WTC11 (cell line): ENCODE measurements around the gene UGT1A8. TPM values are rescaled to one million over a fixed set of nuclear protein-coding genes. Genes with fewer than 3 reads are reported as not detected.

Experiments
- ATAC-seq: fragments of 200-7000 bp; cut with Tn5 transposase; 2 replicates; pipeline ENCODE4 v1.10.0; 2021; ENCODE audit warnings: mild to moderate bottlenecking, moderate library complexity
- CTCF ChIA-PET: fragments of 300-600 bp; sonication (Branson Sonifier 250); formaldehyde crosslinking; loops from one replicate; lab custom pipeline; 2021; ENCODE audit warnings: antibody characterized with exemption; lab: Charles Lee
- POLR2A ChIA-PET: fragments of 350-600 bp; sonication (Branson Sonifier 250); formaldehyde crosslinking; loops from one replicate; lab custom pipeline; 2021; ENCODE audit warnings: antibody characterized with exemption; lab: Charles Lee
- DNase-seq: peaks from one replicate; pipeline ENCODE4 v3.0.0; 2021; ENCODE audit warnings: low spot score
- H3K27ac Mint-ChIP-seq: 2 replicates; pipeline ENCODE4 v1.8.0; 2021; ENCODE audit warnings: mixed read lengths
- H3K27me3 Mint-ChIP-seq: 2 replicates; pipeline ENCODE4 v1.8.0; 2021; ENCODE audit warnings: low read depth, mild to moderate bottlenecking, moderate library complexity, mixed read lengths
- H3K36me3 Mint-ChIP-seq: 2 replicates; pipeline ENCODE4 v1.8.0; 2021; ENCODE audit warnings: mixed read lengths
- H3K4me1 Mint-ChIP-seq: 2 replicates; pipeline ENCODE4 v1.8.0; 2022; ENCODE audit warnings: mixed read lengths
- H3K4me3 Mint-ChIP-seq: 2 replicates; pipeline ENCODE4 v1.8.0; 2021; ENCODE audit warnings: mild to moderate bottlenecking, moderate library complexity, mixed read lengths
- H3K9me3 Mint-ChIP-seq: 2 replicates; pipeline ENCODE4 v1.8.0; 2021; ENCODE audit warnings: mixed read lengths
- ATF1 ChIP-seq: sonication (generic); formaldehyde crosslinking; IDR thresholded peaks from 2 replicates; pipeline ENCODE4 v1.8.1; 2023; ENCODE audit warnings: mild to moderate bottlenecking, moderate library complexity, missing genetic modification reagents
- ELF4 ChIP-seq: sonication (generic); formaldehyde crosslinking; IDR thresholded peaks from 2 replicates; pipeline ENCODE4 v1.8.1; 2022; ENCODE audit warnings: low read depth, mild to moderate bottlenecking, moderate library complexity, missing genetic modification reagents
- EMX1 ChIP-seq: fragments of 250-450 bp; sonication (Bioruptor Pico); IDR thresholded peaks from 2 replicates; pipeline ENCODE4 v1.8.0; 2021; ENCODE audit warnings: mild to moderate bottlenecking
- ESRRA ChIP-seq: sonication (generic); formaldehyde crosslinking; IDR thresholded peaks from 2 replicates; pipeline ENCODE4 v1.8.1; 2022; ENCODE audit warnings: mild to moderate bottlenecking, missing genetic modification reagents, borderline replicate concordance
- FOXP1 ChIP-seq: sonication (generic); formaldehyde crosslinking; IDR thresholded peaks from 2 replicates; pipeline ENCODE4 v1.8.0; 2022; ENCODE audit warnings: missing genetic modification reagents, mild to moderate bottlenecking, moderate library complexity, borderline replicate concordance
- GRHL2 ChIP-seq: fragments of 250-450 bp; sonication (Bioruptor Pico); IDR thresholded peaks from 2 replicates; pipeline ENCODE4 v1.8.0; 2022; ENCODE audit warnings: mild to moderate bottlenecking, moderate library complexity; ENCODE audit not compliant: insufficient replicate concordance, severe bottlenecking
- HMGA2 ChIP-seq: fragments of 250-450 bp; sonication (Bioruptor Pico); IDR thresholded peaks from 2 replicates; pipeline ENCODE4 v1.4.0; 2021; ENCODE audit warnings: mild to moderate bottlenecking, moderate library complexity
- MXD4 ChIP-seq: fragments of 250-450 bp; sonication (Bioruptor Pico); IDR thresholded peaks from 2 replicates; pipeline ENCODE4 v1.8.0; 2021; ENCODE audit warnings: mild to moderate bottlenecking, moderate library complexity, borderline replicate concordance
- NR1H2 ChIP-seq: sonication (generic); formaldehyde crosslinking; IDR thresholded peaks from 2 replicates; pipeline ENCODE4 v1.9.0; 2021; ENCODE audit warnings: mild to moderate bottlenecking, moderate library complexity, missing genetic modification reagents
- OVOL2 ChIP-seq: fragments of 250-450 bp; sonication (Bioruptor Pico); IDR thresholded peaks from 2 replicates; pipeline ENCODE4 v1.9.0; 2021; ENCODE audit warnings: mild to moderate bottlenecking, borderline replicate concordance
- RORB ChIP-seq: fragments of 250-450 bp; sonication (Bioruptor Pico); IDR thresholded peaks from 2 replicates; pipeline ENCODE4 v1.9.0; 2021; ENCODE audit warnings: mild to moderate bottlenecking
- TCF7 ChIP-seq: sonication (generic); formaldehyde crosslinking; IDR thresholded peaks from 2 replicates; pipeline ENCODE4 v1.8.0; 2022; ENCODE audit warnings: mild to moderate bottlenecking, low read depth, missing genetic modification reagents, moderate library complexity
- TP53 ChIP-seq: sonication (generic); formaldehyde crosslinking; IDR thresholded peaks from 2 replicates; pipeline ENCODE4 v1.8.1; 2023; ENCODE audit warnings: mild to moderate bottlenecking, missing genetic modification reagents
- ZNF263 ChIP-seq: sonication (generic); formaldehyde crosslinking; IDR thresholded peaks from 2 replicates; pipeline ENCODE4 v1.8.1; 2022; ENCODE audit warnings: low read depth, mild to moderate bottlenecking, moderate library complexity, missing genetic modification reagents
- total RNA-seq: library from RNA; stranded (reverse); gene quantifications from 3 replicates; pipeline ENCODE4 v1.2.3, GENCODE V29; 2021
- TF ChIP-seq, protein P1 (sequence below): sonication (generic); formaldehyde crosslinking; IDR thresholded peaks from 2 replicates; pipeline ENCODE4 v1.8.1; 2022; ENCODE audit warnings: low read depth, missing genetic modification reagents, borderline replicate concordance
- TF ChIP-seq, protein P2 (sequence below): fragments of 250-450 bp; sonication (Bioruptor Pico); IDR thresholded peaks from 2 replicates; pipeline ENCODE4 v1.9.0; 2021; ENCODE audit warnings: moderate library complexity, mild to moderate bottlenecking, inconsistent platforms, borderline replicate concordance
- TF ChIP-seq, protein P3 (sequence below): sonication (generic); formaldehyde crosslinking; IDR thresholded peaks from 2 replicates; pipeline ENCODE4 v1.8.1; 2023; ENCODE audit warnings: mild to moderate bottlenecking, missing genetic modification reagents, moderate library complexity
- TF ChIP-seq, protein P4 (sequence below): sonication (generic); formaldehyde crosslinking; IDR thresholded peaks from 2 replicates; pipeline ENCODE4 v1.8.1; 2022; ENCODE audit warnings: mild to moderate bottlenecking, missing genetic modification reagents, moderate library complexity, borderline replicate concordance
- TF ChIP-seq, protein P5 (sequence below): fragments of 200-600 bp; IDR thresholded peaks from 2 replicates; pipeline ENCODE4 v1.8.0; 2022; ENCODE audit warnings: antibody characterized with exemption
- TF ChIP-seq, protein P6 (sequence below): sonication (generic); formaldehyde crosslinking; IDR thresholded peaks from 2 replicates; pipeline ENCODE4 v1.8.0; 2023; ENCODE audit warnings: missing genetic modification reagents, mild to moderate bottlenecking, borderline replicate concordance
- TF ChIP-seq, protein P7 (sequence below): fragments of 250-450 bp; sonication (Bioruptor Pico); IDR thresholded peaks from 2 replicates; pipeline ENCODE4 v2.1.2; 2022; ENCODE audit warnings: mild to moderate bottlenecking, moderate library complexity

UGT1A8 gene
- total RNA-seq, 1 experiment from 2014 or later: 0.13 TPM

DNA sequence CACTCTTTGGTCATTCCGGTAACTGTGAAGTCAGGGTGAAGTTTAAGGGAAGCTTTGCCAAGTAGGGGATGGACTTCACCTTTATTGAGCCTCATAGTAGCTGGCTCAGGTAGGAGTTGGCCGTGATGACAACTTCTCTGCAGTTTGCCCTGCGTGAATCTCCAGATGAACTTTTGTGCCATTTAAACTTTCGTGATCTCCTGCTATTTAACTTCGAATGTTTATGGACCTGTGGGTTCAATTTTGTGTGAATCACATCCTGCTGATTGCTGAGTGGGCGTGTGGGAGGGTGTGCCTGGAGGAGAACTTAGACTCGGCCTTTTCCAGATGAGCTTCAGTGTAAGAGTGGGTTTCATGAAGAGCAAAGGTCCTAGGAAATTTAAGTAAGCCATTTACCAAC is 146.8 kb downstream of the UGT1A8 start:
- H3K27ac Mint-ChIP-seq: no peak overlapping the region
- peaks cover 3% of the 10 kb centered on the region for H3K4me1 Mint-ChIP-seq
- H3K27me3 Mint-ChIP-seq: peaks cover 7% of the 10 kb centered on the region; the same call in 1 of the 2 replicates
- ChIA-PET CTCF (no interaction called here), POLR2A (no interaction called here)
- H3K4me3 Mint-ChIP-seq: no peak overlapping the region
- H3K9me3 Mint-ChIP-seq: peaks cover 9% of the 10 kb centered on the region
- ATAC-seq (no peak), DNase-seq (no peak)
- no peak for TF ChIP-seq NR1H2 (CRISPR knock-in tag)
- TF ChIP-seq EMX1: no peak
- no peak for TF ChIP-seq TP53 (CRISPR knock-in tag)
- TF ChIP-seq HMGA2: no peak
- TF ChIP-seq, protein P1, sequence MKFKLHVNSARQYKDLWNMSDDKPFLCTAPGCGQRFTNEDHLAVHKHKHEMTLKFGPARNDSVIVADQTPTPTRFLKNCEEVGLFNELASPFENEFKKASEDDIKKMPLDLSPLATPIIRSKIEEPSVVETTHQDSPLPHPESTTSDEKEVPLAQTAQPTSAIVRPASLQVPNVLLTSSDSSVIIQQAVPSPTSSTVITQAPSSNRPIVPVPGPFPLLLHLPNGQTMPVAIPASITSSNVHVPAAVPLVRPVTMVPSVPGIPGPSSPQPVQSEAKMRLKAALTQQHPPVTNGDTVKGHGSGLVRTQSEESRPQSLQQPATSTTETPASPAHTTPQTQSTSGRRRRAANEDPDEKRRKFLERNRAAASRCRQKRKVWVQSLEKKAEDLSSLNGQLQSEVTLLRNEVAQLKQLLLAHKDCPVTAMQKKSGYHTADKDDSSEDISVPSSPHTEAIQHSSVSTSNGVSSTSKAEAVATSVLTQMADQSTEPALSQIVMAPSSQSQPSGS (CRISPR knock-in tag): no peak
- no peak for TF ChIP-seq OVOL2 (CRISPR knock-in tag)
- no peak for TF ChIP-seq ESRRA (CRISPR knock-in tag)
- no peak for TF ChIP-seq FOXP1 (CRISPR knock-in tag)
- no peak for TF ChIP-seq ATF1
- TF ChIP-seq ZNF263 (CRISPR knock-in tag): no peak
- TF ChIP-seq ELF4: no peak
- TF ChIP-seq, protein P2, sequence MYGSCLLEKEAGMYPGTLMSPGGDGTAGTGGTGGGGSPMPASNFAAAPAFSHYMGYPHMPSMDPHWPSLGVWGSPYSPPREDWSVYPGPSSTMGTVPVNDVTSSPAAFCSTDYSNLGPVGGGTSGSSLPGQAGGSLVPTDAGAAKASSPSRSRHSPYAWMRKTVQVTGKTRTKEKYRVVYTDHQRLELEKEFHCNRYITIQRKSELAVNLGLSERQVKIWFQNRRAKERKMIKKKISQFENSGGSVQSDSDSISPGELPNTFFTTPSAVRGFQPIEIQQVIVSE (CRISPR knock-in tag): no peak
- TF ChIP-seq TCF7: no peak
- TF ChIP-seq GRHL2: no peak
- no peak for TF ChIP-seq RORB (CRISPR knock-in tag)
- no peaks in the 10 kb centered on the region for H3K36me3 Mint-ChIP-seq

DNA sequence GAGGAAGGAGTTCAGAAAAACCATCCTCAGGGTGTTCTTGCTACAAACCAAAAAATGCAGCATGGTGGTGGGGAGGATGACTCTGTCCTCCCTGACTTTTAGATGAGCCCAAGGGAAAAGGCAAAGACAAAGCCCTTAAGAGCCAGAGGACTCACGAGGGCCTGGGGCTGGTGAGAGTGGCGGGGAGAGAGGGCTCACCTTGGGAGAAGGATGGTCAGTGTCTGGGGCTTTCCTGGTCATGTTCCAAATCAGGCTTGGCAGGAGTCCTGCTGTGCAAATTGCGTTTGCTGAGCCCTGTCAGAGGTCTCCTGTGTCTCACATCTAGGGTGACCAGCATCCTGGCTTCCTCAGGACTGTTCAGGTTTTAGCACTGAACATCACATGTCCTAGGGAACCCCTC is 147.3 kb downstream of the UGT1A8 start:
- H3K36me3 Mint-ChIP-seq: no peaks in the 10 kb centered on the region

DNA sequence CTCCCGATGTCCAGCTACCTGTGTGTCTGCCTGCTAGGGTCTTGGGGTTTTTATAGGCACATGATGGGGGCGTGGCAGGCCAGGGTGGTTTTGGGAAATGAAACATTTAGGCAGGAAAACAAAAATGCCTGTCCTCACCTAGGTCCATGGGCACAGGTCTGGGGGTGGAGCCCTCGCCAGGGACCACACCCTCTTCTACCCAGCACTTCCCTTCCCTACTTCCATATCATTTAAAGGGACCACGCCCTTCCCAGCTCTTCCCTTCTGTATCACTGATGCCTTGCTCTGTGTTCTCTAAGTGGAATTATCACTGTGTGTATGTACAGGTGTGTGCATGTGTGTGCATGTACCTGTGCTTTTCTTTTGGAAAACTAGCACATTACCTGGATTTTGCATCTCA is 149.0 kb downstream of the UGT1A8 start:
- peaks cover 5% of the 10 kb centered on the region; the same call in 1 of the 2 replicates for H3K27me3 Mint-ChIP-seq
- H3K27ac Mint-ChIP-seq: no peak overlapping the region
- DNase-seq (no peak), ATAC-seq (no peak)
- H3K4me3 Mint-ChIP-seq: no peak overlapping the region
- peaks cover 3% of the 10 kb centered on the region for H3K4me1 Mint-ChIP-seq
- peaks cover 12% of the 10 kb centered on the region for H3K9me3 Mint-ChIP-seq
- H3K36me3 Mint-ChIP-seq: no peaks in the 10 kb centered on the region
- POLR2A ChIA-PET: no interaction called here
- CTCF ChIA-PET: no interaction called here
- TF ChIP-seq, protein P3, sequence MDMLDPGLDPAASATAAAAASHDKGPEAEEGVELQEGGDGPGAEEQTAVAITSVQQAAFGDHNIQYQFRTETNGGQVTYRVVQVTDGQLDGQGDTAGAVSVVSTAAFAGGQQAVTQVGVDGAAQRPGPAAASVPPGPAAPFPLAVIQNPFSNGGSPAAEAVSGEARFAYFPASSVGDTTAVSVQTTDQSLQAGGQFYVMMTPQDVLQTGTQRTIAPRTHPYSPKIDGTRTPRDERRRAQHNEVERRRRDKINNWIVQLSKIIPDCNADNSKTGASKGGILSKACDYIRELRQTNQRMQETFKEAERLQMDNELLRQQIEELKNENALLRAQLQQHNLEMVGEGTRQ (CRISPR knock-in tag): no peak
- TF ChIP-seq, protein P4, sequence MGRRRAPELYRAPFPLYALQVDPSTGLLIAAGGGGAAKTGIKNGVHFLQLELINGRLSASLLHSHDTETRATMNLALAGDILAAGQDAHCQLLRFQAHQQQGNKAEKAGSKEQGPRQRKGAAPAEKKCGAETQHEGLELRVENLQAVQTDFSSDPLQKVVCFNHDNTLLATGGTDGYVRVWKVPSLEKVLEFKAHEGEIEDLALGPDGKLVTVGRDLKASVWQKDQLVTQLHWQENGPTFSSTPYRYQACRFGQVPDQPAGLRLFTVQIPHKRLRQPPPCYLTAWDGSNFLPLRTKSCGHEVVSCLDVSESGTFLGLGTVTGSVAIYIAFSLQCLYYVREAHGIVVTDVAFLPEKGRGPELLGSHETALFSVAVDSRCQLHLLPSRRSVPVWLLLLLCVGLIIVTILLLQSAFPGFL (CRISPR knock-in tag): no peak
- no peak for TF ChIP-seq MXD4 (CRISPR knock-in tag)
- TF ChIP-seq, protein P5, sequence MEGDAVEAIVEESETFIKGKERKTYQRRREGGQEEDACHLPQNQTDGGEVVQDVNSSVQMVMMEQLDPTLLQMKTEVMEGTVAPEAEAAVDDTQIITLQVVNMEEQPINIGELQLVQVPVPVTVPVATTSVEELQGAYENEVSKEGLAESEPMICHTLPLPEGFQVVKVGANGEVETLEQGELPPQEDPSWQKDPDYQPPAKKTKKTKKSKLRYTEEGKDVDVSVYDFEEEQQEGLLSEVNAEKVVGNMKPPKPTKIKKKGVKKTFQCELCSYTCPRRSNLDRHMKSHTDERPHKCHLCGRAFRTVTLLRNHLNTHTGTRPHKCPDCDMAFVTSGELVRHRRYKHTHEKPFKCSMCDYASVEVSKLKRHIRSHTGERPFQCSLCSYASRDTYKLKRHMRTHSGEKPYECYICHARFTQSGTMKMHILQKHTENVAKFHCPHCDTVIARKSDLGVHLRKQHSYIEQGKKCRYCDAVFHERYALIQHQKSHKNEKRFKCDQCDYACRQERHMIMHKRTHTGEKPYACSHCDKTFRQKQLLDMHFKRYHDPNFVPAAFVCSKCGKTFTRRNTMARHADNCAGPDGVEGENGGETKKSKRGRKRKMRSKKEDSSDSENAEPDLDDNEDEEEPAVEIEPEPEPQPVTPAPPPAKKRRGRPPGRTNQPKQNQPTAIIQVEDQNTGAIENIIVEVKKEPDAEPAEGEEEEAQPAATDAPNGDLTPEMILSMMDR: no peak
- TF ChIP-seq, protein P6, sequence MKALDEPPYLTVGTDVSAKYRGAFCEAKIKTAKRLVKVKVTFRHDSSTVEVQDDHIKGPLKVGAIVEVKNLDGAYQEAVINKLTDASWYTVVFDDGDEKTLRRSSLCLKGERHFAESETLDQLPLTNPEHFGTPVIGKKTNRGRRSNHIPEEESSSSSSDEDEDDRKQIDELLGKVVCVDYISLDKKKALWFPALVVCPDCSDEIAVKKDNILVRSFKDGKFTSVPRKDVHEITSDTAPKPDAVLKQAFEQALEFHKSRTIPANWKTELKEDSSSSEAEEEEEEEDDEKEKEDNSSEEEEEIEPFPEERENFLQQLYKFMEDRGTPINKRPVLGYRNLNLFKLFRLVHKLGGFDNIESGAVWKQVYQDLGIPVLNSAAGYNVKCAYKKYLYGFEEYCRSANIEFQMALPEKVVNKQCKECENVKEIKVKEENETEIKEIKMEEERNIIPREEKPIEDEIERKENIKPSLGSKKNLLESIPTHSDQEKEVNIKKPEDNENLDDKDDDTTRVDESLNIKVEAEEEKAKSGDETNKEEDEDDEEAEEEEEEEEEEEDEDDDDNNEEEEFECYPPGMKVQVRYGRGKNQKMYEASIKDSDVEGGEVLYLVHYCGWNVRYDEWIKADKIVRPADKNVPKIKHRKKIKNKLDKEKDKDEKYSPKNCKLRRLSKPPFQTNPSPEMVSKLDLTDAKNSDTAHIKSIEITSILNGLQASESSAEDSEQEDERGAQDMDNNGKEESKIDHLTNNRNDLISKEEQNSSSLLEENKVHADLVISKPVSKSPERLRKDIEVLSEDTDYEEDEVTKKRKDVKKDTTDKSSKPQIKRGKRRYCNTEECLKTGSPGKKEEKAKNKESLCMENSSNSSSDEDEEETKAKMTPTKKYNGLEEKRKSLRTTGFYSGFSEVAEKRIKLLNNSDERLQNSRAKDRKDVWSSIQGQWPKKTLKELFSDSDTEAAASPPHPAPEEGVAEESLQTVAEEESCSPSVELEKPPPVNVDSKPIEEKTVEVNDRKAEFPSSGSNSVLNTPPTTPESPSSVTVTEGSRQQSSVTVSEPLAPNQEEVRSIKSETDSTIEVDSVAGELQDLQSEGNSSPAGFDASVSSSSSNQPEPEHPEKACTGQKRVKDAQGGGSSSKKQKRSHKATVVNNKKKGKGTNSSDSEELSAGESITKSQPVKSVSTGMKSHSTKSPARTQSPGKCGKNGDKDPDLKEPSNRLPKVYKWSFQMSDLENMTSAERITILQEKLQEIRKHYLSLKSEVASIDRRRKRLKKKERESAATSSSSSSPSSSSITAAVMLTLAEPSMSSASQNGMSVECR (CRISPR knock-in tag): no peak
- TF ChIP-seq, protein P7, sequence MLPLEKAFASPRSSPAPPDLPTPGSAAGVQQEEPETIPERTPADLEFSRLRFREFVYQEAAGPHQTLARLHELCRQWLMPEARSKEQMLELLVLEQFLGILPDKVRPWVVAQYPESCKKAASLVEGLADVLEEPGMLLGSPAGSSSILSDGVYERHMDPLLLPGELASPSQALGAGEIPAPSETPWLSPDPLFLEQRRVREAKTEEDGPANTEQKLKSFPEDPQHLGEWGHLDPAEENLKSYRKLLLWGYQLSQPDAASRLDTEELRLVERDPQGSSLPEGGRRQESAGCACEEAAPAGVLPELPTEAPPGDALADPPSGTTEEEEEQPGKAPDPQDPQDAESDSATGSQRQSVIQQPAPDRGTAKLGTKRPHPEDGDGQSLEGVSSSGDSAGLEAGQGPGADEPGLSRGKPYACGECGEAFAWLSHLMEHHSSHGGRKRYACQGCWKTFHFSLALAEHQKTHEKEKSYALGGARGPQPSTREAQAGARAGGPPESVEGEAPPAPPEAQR (CRISPR knock-in tag): no peak

More for the DNA sequence above, 147.3 kb downstream of the UGT1A8 start:
- CTCF ChIA-PET: no interaction called here
- TF ChIP-seq ELF4: no peak
- POLR2A ChIA-PET: no interaction called here
- Mint-ChIP-seq H3K4me3 (no peak overlapping the region), H3K27ac (no peak overlapping the region), H3K4me1 (peaks cover 3% of the 10 kb centered on the region), H3K27me3 (peaks cover 7% of the 10 kb centered on the region; the same call in 1 of the 2 replicates), H3K9me3 (peaks cover 12% of the 10 kb centered on the region)
- DNase-seq: no peak
- no peak for ATAC-seq
